K562 (cell line): ENCODE data around the gene C1orf21. TPM values are rescaled to one million over a fixed set of nuclear protein-coding genes. Genes with fewer than 3 reads are reported as not detected.

Experiments used
- ATAC-seq: fragments of 200-7000 bp; cut with Tn5 transposase; 3 replicates; pipeline ENCODE4 v1.9.1; 2020; ENCODE audit warnings: moderate library complexity
- BruUV-seq: library from RNA; stranded (reverse); fragments of 400-500 nt; replicated peaks from 2 replicates; lab custom pipeline; 2021; lab: Mats Ljungman, UMichigan
- CTCF ChIA-PET: fragments of 300-600 bp; formaldehyde crosslinking; extraction: SDS; loops from one replicate; lab custom pipeline; 2021; ENCODE audit warnings: low intra/inter-chr PET ratio; lab: Yijun Ruan, JAX
- POLR2A ChIA-PET: fragments of 300-600, 350-650 bp; sonication (Branson Sonifier 250); formaldehyde crosslinking; extraction: SDS; loops from one replicate; lab custom pipeline; 2021; ENCODE audit warnings: antibody characterized with exemption, inconsistent platforms; lab: Yijun Ruan, JAX
- DNase-seq, 4 experiments: peaks; one replicate each; pipeline versions ENCODE4 v3.0.0 to v3.0.0-alpha.2; 2011 to 2018; ENCODE audit warnings: low spot score in 3 of 4, mixed read lengths in 3 of 4; ENCODE audit errors: extremely low read depth in 1 of 4
- FAIRE-seq: peaks from 2 replicates; lab custom pipeline; 2011; peaks lifted over from hg19 to GRCh38; lab: Jason Lieb, UNC
- H2AFZ ChIP-seq: 2 replicates; pipeline ENCODE4 v1.6.0; 2011; ENCODE audit warnings: low read depth, low read length, control low read depth, inconsistent platforms
- H3K27ac ChIP-seq: fragments of 200-600 bp; 3 replicates; pipeline ENCODE4 v1.8.0; 2011; ENCODE audit warnings: low read depth, mild to moderate bottlenecking, control low read depth, inconsistent platforms, low read length, moderate library complexity, mixed read lengths; ENCODE audit errors: extremely low read depth
- H3K27me3 ChIP-seq, 2 experiments: fragments of 300-600 bp in 1 of 2; 2 replicates in 1 of 2; 3 replicates in 1 of 2; pipeline versions ENCODE4 v1.6.0 to v1.8.0; 2011; ENCODE audit warnings: inconsistent platforms in 2 of 2, low read length in 2 of 2, mild to moderate bottlenecking in 1 of 2, mixed read lengths in 1 of 2, moderate library complexity in 1 of 2; ENCODE audit not compliant: control insufficient read depth in 2 of 2, insufficient read depth in 2 of 2
- H3K36me3 ChIP-seq: fragments of 300-600 bp; 3 replicates; pipeline ENCODE4 v1.8.0; 2011; ENCODE audit warnings: mild to moderate bottlenecking, low read length, inconsistent platforms; ENCODE audit not compliant: control insufficient read depth, insufficient read depth
- H3K4me1 ChIP-seq, 2 experiments: fragments of 200-600 bp in 1 of 2; replicated peaks in 1 of 2; 2 replicates in 1 of 2; 3 replicates in 1 of 2; pipeline versions ENCODE4 v1.5.1 to v1.8.0; 2011; ENCODE audit warnings: inconsistent platforms in 2 of 2, low read length in 2 of 2, mild to moderate bottlenecking in 1 of 2, mixed read lengths in 1 of 2, moderate library complexity in 1 of 2; ENCODE audit not compliant: control insufficient read depth in 2 of 2, insufficient read depth in 2 of 2
- H3K4me2 ChIP-seq: 2 replicates; pipeline ENCODE4 v1.6.1; 2011; ENCODE audit warnings: low read length, control low read depth, inconsistent platforms, mixed read lengths; ENCODE audit not compliant: insufficient read depth
- H3K4me3 ChIP-seq: fragments of 200-600 bp; sonication (generic), shearing (Covaris generic); 2 replicates; pipeline ENCODE4 v1.5.1; 2016; ENCODE audit warnings: control low read depth, inconsistent platforms
- H3K79me2 ChIP-seq: fragments of 200-600 bp; 3 replicates; pipeline ENCODE4 v1.8.0; 2011; ENCODE audit warnings: low read length, inconsistent platforms; ENCODE audit not compliant: control insufficient read depth, insufficient read depth
- H3K9ac ChIP-seq, 2 experiments: 2 replicates each; pipeline versions ENCODE4 v1.6.0 to v1.6.1; 2011; ENCODE audit warnings: low read depth in 2 of 2, low read length in 2 of 2, control low read depth in 1 of 2, inconsistent platforms in 1 of 2, mild to moderate bottlenecking in 1 of 2, mixed read lengths in 1 of 2; ENCODE audit not compliant: insufficient read depth in 1 of 2
- H3K9me1 ChIP-seq: one replicate; pipeline ENCODE4 v1.6.0; 2011; ENCODE audit warnings: inconsistent platforms, mild to moderate bottlenecking, low read length, moderate library complexity; ENCODE audit not compliant: control insufficient read depth, insufficient read depth
- H3K9me3 ChIP-seq: replicated peaks from 2 replicates; pipeline ENCODE4 v1.5.1; 2011; ENCODE audit warnings: low read depth, low read length, inconsistent platforms; ENCODE audit not compliant: control insufficient read depth, insufficient read depth
- H4K20me1 ChIP-seq: replicated peaks from 2 replicates; pipeline ENCODE4 v1.6.1; 2011; ENCODE audit warnings: low read length, inconsistent platforms, mixed read lengths; ENCODE audit not compliant: control insufficient read depth, insufficient read depth
- CC2D1A ChIP-seq: fragments of 450-650 bp; IDR thresholded peaks from 2 replicates; pipeline ENCODE4 v1.6.1; 2017; ENCODE audit warnings: mild to moderate bottlenecking
- CEBPG ChIP-seq, 3 experiments: fragments of 200-800 bp in 1 of 3; sonication (Bioruptor generic) in 1 of 3; sonication (generic) in 1 of 3; formaldehyde crosslinking in 1 of 3; IDR thresholded peaks in 2 of 3; conservative IDR thresholded peaks in 1 of 3; 2 replicates each; pipeline versions ENCODE4 v1.6.1 to v1.8.0; 2016 to 2022; ENCODE audit warnings: missing compliant biosample characterization in 2 of 3, missing genetic modification characterization in 2 of 3, mild to moderate bottlenecking in 1 of 3, missing genetic modification reagents in 1 of 3
- ZSCAN32 ChIP-seq: fragments of 450-650 bp; formaldehyde crosslinking; IDR thresholded peaks from 2 replicates; pipeline ENCODE4 v1.4.0; 2020; ENCODE audit warnings: mild to moderate bottlenecking, moderate library complexity
- whole genome bisulfite sequencing: fragments of 100-300 bp; shearing (Covaris generic); methylation state at CpG from one replicate; pipeline ENCODE4 v1.1.6; 2016; ENCODE audit warnings: low coverage, mixed read lengths; ENCODE audit not compliant: insufficient coverage; ENCODE audit errors: missing lambda C conversion rate; 5-methylcytosine and 5-hydroxymethylcytosine counted together
- in situ Hi-C: fragments of 300-500 bp; cut with MboI; formaldehyde crosslinking; loops from 4 replicates; pipeline ENCODE4 v1.15.0; 2018; ENCODE audit warnings: inconsistent platforms, mixed read lengths
- intact Hi-C: fragments of 100-400 bp; cut with micrococcal nuclease; formaldehyde crosslinking; loops from 2 replicates; pipeline ENCODE4 v1.14.2; 2022
- polyA plus RNA-seq, 8 experiments: library from polyadenylated mRNA; depleted of rRNA in 4 of 8; stranded (reverse) in 5 of 8; unstranded in 3 of 8; fragments of >200 nt; fragmentation: Nextera tagmentation in 2 of 8; fragmentation: Illumina TruSeq in 1 of 8; extraction: Ambion mirVana in 2 of 8; extraction: Trizol in 1 of 8; gene quantifications; 2 replicates each; pipeline versions ENCODE4 v1.2.1 to v1.2.3, GENCODE V29; 2011 to 2014; ENCODE audit warnings: inconsistent platforms in 1 of 8, missing spikeins in 1 of 8
- total RNA-seq, 7 experiments: library from RNA; depleted of rRNA in 6 of 7; stranded (reverse); fragments of >200 nt in 6 of 7; fragmentation: Illumina TruSeq in 2 of 7; extraction: Trizol in 2 of 7; gene quantifications; 2 replicates each; pipeline versions ENCODE4 v1.2.1 to v1.2.3, GENCODE V29; 2011 to 2021; ENCODE audit warnings: low replicate concordance in 1 of 7
- TF ChIP-seq, protein P1 (sequence below): fragments of 450-650 bp; formaldehyde crosslinking; IDR thresholded peaks from 2 replicates; pipeline ENCODE4 v1.4.0; 2022; ENCODE audit warnings: mild to moderate bottlenecking, moderate library complexity
- TF ChIP-seq, protein P2 (sequence below): fragments of 250-450 bp; sonication (Bioruptor Pico); IDR thresholded peaks from 2 replicates; pipeline ENCODE4 v1.5.0; 2021
- TF ChIP-seq, protein P3 (sequence below): fragments of 450-650 bp; IDR thresholded peaks from 2 replicates; pipeline ENCODE4 v1.6.1; 2014; ENCODE audit warnings: low read depth, mild to moderate bottlenecking, moderate library complexity, borderline replicate concordance

Gene C1orf21
- total and polyA plus RNA-seq, 9 of the 15 experiments (the other 6 are each of a cell fraction or from before 2014, with no cell fraction given): under 0.01 to 0.31 (median 0.07) TPM

GRCh38 chr1:184365699-184366098 lies 21.1 kb upstream of the C1orf21 start:
- H4K20me1 ChIP-seq: no peaks in the 10 kb centered on the region
- no peak overlapping the region for H3K4me2 ChIP-seq
- in situ Hi-C loops: no loop called here
- DNase-seq (no peak), ATAC-seq (peak; percentile 47; the same call in 1 of the 3 replicates), FAIRE-seq (no peak)
- TF ChIP-seq, protein P1, sequence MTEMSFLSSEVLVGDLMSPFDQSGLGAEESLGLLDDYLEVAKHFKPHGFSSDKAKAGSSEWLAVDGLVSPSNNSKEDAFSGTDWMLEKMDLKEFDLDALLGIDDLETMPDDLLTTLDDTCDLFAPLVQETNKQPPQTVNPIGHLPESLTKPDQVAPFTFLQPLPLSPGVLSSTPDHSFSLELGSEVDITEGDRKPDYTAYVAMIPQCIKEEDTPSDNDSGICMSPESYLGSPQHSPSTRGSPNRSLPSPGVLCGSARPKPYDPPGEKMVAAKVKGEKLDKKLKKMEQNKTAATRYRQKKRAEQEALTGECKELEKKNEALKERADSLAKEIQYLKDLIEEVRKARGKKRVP (CRISPR knock-in tag): peak; percentile 72
- TF ChIP-seq CC2D1A (no peak), CEBPG (CRISPR knock-in tag; IDR thresholded peaks at IDR 0.05) (no peak), CEBPG (tag; conservative IDR thresholded peaks at IDR 0.05 in 1 of 2, IDR thresholded peaks at IDR 0.05 in 1 of 2) (peak; percentile 23 to 69; a peak in 3 of 4 replicates), ZSCAN32 (CRISPR knock-in tag) (peak; percentile 85)
- TF ChIP-seq, protein P2, sequence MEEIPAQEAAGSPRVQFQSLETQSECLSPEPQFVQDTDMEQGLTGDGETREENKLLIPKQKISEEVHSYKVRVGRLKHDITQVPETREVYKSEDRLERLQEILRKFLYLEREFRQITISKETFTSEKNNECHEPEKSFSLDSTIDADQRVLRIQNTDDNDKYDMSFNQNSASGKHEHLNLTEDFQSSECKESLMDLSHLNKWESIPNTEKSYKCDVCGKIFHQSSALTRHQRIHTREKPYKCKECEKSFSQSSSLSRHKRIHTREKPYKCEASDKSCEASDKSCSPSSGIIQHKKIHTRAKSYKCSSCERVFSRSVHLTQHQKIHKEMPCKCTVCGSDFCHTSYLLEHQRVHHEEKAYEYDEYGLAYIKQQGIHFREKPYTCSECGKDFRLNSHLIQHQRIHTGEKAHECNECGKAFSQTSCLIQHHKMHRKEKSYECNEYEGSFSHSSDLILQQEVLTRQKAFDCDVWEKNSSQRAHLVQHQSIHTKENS: no peak
- TF ChIP-seq, protein P3, sequence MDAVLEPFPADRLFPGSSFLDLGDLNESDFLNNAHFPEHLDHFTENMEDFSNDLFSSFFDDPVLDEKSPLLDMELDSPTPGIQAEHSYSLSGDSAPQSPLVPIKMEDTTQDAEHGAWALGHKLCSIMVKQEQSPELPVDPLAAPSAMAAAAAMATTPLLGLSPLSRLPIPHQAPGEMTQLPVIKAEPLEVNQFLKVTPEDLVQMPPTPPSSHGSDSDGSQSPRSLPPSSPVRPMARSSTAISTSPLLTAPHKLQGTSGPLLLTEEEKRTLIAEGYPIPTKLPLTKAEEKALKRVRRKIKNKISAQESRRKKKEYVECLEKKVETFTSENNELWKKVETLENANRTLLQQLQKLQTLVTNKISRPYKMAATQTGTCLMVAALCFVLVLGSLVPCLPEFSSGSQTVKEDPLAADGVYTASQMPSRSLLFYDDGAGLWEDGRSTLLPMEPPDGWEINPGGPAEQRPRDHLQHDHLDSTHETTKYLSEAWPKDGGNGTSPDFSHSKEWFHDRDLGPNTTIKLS: no peak
- no peak overlapping the region for H3K4me3 ChIP-seq
- no peak overlapping the region for H3K27ac ChIP-seq
- no peaks in the 10 kb centered on the region for H3K9me1 ChIP-seq
- POLR2A ChIA-PET: interaction anchor here (0.9 kb wide), 1 partner anchor 16 kb away, joined by 3 read pairs; no protein-coding TSS in a partner anchor
- no peaks in the 10 kb centered on the region for H3K36me3 ChIP-seq
- intact Hi-C loops: no loop called here
- no peaks in the 10 kb centered on the region for H3K9me3 ChIP-seq
- 3% methylated on average over 2 of the region's 2 CpGs for WGBS
- BruUV-seq: no TSS peak
- H2AFZ ChIP-seq: no peak overlapping the region
- H3K79me2 ChIP-seq: no peaks in the 10 kb centered on the region
- H3K4me1 ChIP-seq: no peaks in the 10 kb centered on the region
- peaks cover 7 to 8% of the 10 kb centered on the region in 2 experiments; a peak in 2 of 5 replicates for H3K27me3 ChIP-seq
- no peak overlapping the region for H3K9ac ChIP-seq
- CTCF ChIA-PET: no interaction called here
